SK-N-MC (cell line): ENCODE data around the gene UQCRFS1.
A peak's percentile ranks its signal among the peaks of the same experiment; 100 is the strongest.

Experiments
- EZH2 ChIP-seq: fragments of 200-600 bp; sonication (generic); IDR thresholded peaks from one replicate; pipeline ENCODE4 v1.6.1; 2017; ENCODE audit warnings: antibody characterized with exemption
- POLR2AphosphoS5 ChIP-seq: IDR thresholded peaks from 2 replicates; pipeline ENCODE4 v1.6.1; 2012; ENCODE audit warnings: mild to moderate bottlenecking, low read depth, low read length, borderline replicate concordance

DNA sequence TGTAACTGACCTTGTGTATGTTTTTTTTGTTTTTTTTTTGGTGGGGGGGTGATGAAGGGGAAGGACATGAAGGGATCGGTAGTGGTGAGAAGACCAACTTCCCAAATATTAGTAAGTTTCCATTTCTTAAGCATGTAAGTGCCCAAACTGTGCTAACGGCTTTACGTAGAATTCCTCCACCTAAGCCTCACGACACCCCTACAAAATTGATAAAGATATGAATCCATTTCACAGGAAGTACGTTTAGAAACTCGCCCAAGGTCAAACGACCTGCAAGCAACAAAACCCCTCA, 649 bp downstream of the UQCRFS1 start:
- TF ChIP-seq POLR2AphosphoS5: 0 out of 2 replicates have a peak, but pooled peaks have one; percentile 2
- no peak for TF ChIP-seq EZH2
